ENCODE measurements around the gene THRB. TPM values are rescaled to one million over a fixed set of nuclear protein-coding genes. Genes with fewer than 3 reads are reported as not detected.
A peak's percentile ranks its signal among the peaks of the same experiment; 100 is the strongest.
"Not testable (repeated sequence)": the region's sequence is repeated elsewhere in the genome, so short reads cannot be mapped to it uniquely, and the experiment has no call there.

THRB gene
- total RNA-seq, 1 experiment from 2014 or later, result 0.86 TPM

DNA sequence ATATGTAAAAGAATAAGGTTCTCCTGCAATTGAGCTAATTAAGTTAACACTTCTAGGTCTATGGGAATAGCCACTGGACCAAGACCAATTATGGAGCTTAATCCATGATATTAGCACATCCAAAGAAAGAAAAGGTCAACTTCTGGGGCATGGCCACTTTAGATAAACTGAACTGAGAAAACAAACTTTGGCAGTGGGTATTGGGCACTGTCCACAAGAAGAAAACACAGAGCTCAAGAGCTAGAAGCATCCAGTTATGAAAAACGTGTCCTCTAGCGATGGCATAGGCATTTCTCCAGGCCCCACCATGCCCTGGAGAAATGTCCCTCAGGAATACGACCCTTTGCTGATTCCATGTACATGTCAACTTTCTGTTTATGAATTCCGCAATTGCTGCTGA is 87.8 kb downstream of the THRB start:
- no peak for DNase-seq (ENCODE audit: low read depth)

GRCh38 chr3:24405057-24405456 is 89.6 kb downstream of the THRB start:
- DNase-seq (ENCODE audit: low read depth), result no peak

GRCh38 chr3:24401811-24402185 is 92.9 kb downstream of the THRB start:
- DNase-seq (ENCODE audit: low read depth), result no peak

DNA sequence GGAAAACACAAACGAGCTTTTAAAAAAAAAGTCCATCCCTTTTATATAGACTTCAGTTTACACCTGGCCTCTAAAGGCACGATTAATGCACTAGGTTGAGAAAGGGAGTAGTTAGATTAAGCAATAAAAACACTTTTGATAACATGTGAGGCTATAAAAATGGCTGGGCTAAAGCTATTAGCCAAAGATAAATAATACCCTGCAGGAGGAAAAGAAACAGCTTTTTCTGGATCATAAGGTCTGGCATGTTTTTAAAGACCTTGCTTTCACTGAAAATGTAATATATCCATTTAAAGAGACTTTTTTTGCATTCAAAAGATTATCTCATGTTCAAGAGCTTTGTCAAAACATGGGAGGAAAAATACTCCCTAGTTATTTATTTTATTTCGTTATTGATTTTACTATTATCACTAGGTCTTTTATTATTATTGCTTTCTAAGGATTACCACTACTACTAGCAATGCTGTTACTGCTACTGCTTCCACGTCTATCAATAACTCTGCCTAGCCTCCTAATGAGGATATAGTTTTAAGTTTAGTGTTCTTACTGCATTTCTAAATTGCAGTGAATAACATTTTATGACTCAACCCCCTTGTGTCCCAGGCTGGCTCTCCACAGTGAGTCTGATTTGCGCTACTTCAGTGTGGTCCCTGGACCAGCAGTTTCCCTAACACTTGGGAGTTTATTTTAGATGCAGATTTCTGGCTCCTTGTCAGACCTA is 93.4 kb downstream of the THRB start:
- DNase-seq (ENCODE audit: low read depth), result no peak

- no peak for DNase-seq (ENCODE audit: low read depth)
Measured at GRCh38 chr3:24400450-24400849, 94.2 kb downstream of the THRB start.

DNA sequence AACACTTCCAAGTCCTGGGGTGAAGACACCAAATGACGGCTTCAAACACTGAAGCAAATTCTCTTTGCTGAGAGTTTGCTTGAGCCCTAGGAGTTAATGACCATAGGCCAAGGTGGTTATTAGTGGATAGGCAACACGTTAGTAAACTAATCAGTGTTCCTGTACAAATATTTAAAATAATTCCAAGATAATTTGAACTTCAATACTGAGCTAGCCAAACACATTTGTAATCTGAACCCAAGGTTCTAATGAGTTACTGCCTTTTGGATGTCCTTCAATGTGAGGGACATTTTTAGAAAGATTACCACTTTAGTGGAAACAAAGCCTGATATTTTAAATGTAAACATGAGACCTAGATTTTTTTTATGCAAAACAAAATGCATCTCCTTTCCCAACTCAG is 94.6 kb downstream of the THRB start:
- no peak for DNase-seq (ENCODE audit: low read depth)

DNA sequence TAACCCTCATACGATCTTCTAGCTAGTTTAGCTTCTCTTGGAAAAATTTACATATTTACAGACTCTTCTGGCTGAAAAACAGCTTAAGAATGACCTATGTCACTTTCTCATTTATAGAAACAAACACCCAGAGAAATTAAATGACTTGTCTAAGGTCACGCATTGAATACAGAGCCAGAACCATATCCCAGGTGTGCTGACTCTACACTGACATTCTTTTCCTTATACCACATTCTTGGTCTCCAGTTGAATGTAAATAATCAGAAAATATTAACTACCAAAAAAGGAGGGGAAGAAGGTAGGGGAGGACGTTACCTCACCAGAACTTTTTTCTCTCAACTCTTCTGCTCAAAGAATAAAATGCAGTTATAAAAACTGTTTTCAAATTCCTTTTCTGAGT is 95.0 kb downstream of the THRB start:
- DNase-seq (ENCODE audit: low read depth), result no peak

- not testable (repeated sequence) for DNase-seq (ENCODE audit: low read depth)
Measured at GRCh38 chr3:24398712-24399111, 95.9 kb downstream of the THRB start.

DNA sequence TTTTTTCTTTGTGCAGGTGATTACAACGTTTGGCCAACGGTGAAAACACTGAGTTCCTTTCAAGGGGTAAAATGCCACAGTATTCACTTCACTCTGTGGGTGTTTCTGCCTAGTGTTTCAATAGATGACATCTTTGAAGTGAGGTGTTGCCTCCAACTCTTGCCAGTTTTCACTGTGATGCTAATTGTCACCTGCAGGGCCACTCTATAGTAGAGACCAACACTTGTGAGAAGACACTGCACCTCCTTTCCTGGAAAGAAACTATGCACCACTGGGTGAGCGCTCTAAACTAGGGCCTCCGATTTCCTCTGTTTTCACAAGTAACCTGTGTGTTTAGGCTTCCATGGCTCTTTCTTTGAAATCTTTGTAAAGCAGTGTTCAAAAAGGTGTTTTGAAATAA is 98.3 kb downstream of the THRB start:
- no peak for DNase-seq (ENCODE audit: low read depth)

DNA sequence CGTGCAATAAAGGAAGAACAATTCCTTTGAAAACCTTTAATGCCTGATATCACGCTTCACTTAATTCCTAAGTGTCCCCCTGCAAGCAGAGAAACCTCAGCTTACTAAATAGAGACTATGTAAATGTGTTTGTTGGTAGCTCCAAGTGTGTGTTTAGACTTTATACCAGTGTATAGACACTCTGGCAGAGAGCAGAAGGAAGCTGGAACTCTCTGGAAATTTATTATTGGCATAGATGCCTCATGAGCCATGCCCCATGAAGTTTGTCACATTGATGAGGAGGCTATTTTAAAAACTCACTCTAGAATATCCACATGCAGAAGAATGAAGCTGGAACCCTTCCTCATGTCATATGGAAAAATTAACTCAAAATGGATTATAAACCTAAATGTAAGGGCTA is 99.9 kb downstream of the THRB start:
- DNase-seq (ENCODE audit: low read depth), result no peak

- DNase-seq (ENCODE audit: low read depth), result no peak
Measured at GRCh38 chr3:24393316-24393715, 101.3 kb downstream of the THRB start.

DNA sequence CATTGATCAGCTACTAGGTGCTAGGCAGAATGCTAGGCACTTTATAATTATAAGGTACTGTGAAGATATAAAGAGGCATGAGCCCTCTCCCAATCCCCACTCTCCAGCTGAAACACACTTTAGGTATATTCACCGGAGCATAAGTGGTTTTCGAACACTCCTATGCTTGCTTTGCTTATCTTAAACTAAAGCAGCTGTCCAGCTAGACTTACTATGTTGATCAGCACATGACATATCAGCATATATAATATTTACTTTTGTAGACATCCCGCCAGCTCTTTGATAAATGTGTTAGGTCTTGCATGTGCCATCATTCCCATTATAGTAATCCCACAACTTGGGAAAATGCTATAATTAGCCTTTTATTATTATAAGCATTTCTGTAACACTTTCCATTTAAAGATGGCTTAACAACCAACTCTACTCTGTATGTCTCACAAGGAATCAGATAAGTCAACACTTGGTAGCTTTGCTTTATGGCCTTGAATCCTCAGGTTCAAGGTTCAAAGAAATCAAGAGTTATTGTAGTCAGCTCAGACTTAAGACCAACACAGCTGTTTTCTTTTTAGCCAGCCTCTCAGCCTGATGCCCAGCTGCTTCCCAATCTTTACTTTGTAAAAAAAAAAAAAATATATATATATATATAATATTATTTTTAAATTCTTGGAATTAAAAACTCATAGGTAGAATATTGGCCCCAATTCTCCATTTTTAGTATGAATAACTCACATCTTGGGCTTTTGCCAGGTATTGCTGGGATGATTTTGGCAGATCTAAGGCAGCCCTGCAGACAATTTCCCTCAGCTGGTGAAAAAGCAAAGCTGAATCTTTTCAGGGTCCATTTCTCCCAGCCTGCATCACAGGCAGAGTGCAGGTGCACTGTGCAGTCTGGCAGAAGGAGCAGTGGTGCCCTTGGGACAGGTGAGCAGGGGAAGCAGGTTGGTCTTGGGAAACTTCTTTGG is 104.2 kb downstream of the THRB start:
- DNase-seq (ENCODE audit: low read depth), result no peak

DNA sequence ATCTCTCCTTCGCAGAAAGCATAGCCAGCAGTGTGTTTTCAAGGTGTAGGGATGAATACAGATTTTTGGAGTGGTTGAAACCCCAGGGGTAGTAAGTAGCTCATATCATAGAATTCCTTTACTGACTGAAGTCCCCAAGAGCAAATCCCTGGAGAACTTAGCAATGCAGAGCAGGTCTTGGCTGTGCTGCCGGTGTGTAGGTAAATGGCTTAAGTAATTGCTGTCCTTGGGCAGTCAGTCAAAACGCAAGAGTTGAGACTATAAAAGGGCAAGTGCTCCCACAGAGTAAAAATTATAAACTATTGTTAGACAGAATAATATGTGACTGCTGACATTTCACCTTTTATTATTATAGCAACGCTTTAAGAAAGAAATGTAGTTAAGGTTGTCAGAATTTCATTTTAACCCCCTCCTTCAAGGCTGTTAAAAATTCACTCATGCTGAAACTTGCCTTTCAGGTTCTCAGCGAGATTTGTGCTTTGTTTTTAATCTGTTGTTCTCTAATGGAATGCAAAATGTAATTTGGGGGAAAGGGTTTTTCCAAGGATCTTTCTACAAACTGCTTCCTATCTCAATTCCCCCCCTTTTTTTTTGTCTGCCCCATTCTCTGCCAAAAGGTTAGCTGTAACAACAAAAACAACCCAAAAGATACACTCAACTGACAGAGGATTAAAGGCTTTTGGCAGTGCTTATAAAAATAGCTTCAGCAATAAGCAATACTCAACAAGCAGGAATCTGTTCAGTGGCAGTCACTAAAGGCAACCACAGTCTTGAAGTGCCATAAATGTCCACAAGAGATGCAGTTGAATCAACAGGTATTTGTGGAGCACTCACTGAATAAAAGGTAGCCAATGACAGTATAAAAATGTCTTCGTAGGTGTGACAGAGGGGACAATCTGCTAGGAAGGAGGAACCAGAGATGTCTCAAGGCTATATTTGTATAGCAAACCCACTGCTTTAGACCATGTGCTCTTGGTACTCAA is 105.3 kb downstream of the THRB start:
- DNase-seq (ENCODE audit: low read depth), result no peak

GRCh38 chr3:24388611-24389010 is 106.0 kb downstream of the THRB start:
- DNase-seq (ENCODE audit: low read depth), result no peak

DNA sequence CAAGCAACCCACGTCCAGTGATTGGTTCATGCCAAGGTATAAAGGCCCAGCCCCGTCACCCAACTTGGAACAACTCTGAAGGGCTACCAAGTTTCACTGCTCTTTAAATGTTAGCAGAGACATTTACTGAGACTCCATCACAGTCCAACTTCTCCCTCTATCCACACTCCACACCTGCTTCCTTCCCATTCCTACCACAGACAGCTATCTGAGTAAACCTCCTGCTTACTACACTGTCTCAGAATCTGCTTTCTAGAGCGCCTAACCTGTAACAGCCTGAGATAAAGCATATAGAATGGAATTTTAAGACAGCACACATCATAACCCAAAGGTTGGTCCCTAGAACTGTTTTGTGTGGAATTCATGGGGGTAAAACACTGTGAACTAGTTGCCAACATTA is 106.5 kb downstream of the THRB start:
- DNase-seq (ENCODE audit: low read depth), result no peak

- no peak for DNase-seq (ENCODE audit: low read depth)
Measured at GRCh38 chr3:24387493-24387892, 107.2 kb downstream of the THRB start.

DNA sequence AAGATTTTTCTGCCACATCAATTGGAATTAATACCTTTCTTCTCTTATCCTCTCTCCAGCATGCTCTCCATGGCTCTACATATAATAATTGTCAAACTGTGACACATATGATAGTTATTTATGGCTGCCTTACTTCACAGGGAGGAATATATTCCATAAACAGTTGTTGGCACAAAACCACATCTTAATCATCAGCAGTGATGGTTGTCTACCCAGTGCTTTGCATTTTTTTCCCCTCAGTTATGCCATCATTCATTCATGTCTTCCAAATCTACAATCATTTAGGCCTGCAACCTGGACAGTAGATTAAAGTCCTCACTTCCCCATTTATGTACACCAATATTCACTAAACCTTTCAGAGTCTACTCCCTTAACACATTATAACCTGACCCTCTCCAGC is 107.7 kb downstream of the THRB start:
- peak; percentile 1 for DNase-seq (ENCODE audit: low read depth)

DNA sequence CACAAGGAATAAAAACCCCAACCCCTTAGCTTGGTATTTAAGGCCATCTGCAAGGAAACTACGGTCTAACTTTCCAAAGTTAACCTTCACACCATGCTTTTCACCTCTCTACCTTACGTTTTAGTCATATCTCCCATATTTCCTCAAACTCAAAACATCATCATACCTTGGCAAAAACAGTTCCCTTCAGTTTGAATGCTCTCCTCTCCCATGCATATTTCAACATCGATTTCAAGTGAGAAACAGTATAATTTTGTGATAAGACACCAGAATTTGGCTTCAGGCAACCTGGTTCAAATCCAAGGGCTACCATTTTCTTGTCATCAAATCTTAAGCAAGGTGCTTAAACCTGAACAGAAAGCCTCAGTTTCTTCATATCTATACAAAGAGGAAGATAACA is 108.2 kb downstream of the THRB start:
- no peak for DNase-seq (ENCODE audit: low read depth)

- DNase-seq (ENCODE audit: low read depth), result no peak
Measured at GRCh38 chr3:24385012-24385615, 109.5 kb downstream of the THRB start.

- no peak for DNase-seq (ENCODE audit: low read depth)
Measured at GRCh38 chr3:24382647-24383046, 112.0 kb downstream of the THRB start.

DNA sequence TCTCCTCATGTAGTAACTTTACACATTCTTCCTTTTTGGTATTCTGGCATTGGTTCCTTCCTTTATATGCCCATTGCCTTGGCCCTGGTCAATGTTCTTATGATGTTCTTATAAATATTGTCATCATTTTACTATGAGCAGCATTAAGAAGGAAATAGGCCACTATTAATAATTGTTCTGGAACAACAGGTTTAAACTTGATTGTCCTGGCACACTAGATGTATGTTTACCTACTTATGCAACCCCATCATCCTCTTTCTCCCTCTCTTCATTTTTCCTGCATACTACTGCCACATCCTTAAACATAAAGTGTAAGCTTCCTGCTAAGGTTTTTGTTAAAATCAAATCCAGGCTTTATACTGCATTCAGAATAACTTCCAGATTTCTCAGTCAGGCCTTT is 114.7 kb downstream of the THRB start:
- DNase-seq (ENCODE audit: low read depth), result no peak

DNA sequence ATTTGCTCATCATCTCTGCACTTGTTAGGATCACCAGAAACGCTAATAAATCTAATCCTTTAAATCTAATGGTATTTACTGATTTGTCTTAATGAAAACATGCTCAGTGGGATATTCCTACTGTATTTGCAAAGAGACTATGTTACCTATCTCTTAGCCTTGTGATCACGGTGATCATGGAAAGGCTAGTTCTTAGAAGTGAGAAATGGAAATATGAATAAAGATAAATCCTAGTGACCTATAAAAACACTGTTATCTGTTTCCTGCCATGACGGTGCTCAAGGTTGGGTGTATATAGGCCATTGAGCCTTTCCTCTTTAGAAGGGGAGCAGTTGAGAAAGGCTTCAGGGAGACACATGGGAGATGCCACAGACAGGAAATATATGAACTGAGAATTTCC is 116.3 kb downstream of the THRB start:
- DNase-seq (ENCODE audit: low read depth), result no peak

Data from Daoy (cell line).